ENCODE measurements around the gene HBZ. TPM values are rescaled to one million over a fixed set of nuclear protein-coding genes. Genes with fewer than 3 reads are reported as not detected.
"Not testable (repeated sequence)": the region's sequence is repeated elsewhere in the genome, so short reads cannot be mapped to it uniquely, and the experiment has no call there.

The HBZ gene
- total and polyA plus RNA-seq, 9 donors = 0.93 to 16.3 (median 7.2) TPM

- no peaks in the 10 kb centered on the region for H3K27me3 ChIP-seq (ENCODE audit: control insufficient read depth, insufficient read depth, low read length)
- no peaks in the 10 kb centered on the region for H3K4me1 ChIP-seq (ENCODE audit: control insufficient read depth, insufficient read depth, low read length)
- no peak for DNase-seq
- no peak overlapping the region for H3K27ac ChIP-seq (ENCODE audit: low read length)
- 100% methylated on average over 2 of the region's 8 CpGs for WGBS (ENCODE audit: insufficient coverage)
- H3K36me3 ChIP-seq (ENCODE audit: control insufficient read depth, insufficient read depth, low read length) = peaks cover 65% of the 10 kb centered on the region
- no peak overlapping the region for H3K4me3 ChIP-seq (ENCODE audit: low read length)
- no peaks in the 10 kb centered on the region for H3K9me3 ChIP-seq (replicated peaks; ENCODE audit: control insufficient read depth, low read depth, low read length)
Measured at GRCh38 chr16:187330-187729, 34.9 kb downstream of the HBZ start.

GRCh38 chr16:188674-189073, 36.2 kb downstream of the HBZ start:
- Histone ChIP-seq H3K4me3 (ENCODE audit: low read length) (no peak overlapping the region), H3K27me3 (ENCODE audit: control insufficient read depth, insufficient read depth, low read length) (no peaks in the 10 kb centered on the region), H3K4me1 (ENCODE audit: control insufficient read depth, insufficient read depth, low read length) (no peaks in the 10 kb centered on the region), H3K27ac (ENCODE audit: low read length) (no peak overlapping the region), H3K36me3 (ENCODE audit: control insufficient read depth, insufficient read depth, low read length) (peaks cover 77% of the 10 kb centered on the region), H3K9me3 (replicated peaks; ENCODE audit: control insufficient read depth, low read depth, low read length) (no peaks in the 10 kb centered on the region)
- 82% methylated on average over 5 of the region's 8 CpGs for WGBS (ENCODE audit: insufficient coverage)
- no peak for DNase-seq

GRCh38 chr16:189604-190186, 37.3 kb downstream of the HBZ start:
- 95% methylated on average over 34 of the region's 34 CpGs for WGBS (ENCODE audit: insufficient coverage)
- Histone ChIP-seq H3K36me3 (ENCODE audit: control insufficient read depth, insufficient read depth, low read length) (peaks cover 81% of the 10 kb centered on the region), H3K9me3 (replicated peaks; ENCODE audit: control insufficient read depth, low read depth, low read length) (no peaks in the 10 kb centered on the region)

GRCh38 chr16:191831-192230, 39.4 kb downstream of the HBZ start:
- Histone ChIP-seq H3K4me3 (ENCODE audit: low read length) (no peak overlapping the region), H3K27ac (ENCODE audit: low read length) (no peak overlapping the region), H3K9me3 (replicated peaks; ENCODE audit: control insufficient read depth, low read depth, low read length) (no peaks in the 10 kb centered on the region), H3K27me3 (ENCODE audit: control insufficient read depth, insufficient read depth, low read length) (no peaks in the 10 kb centered on the region), H3K36me3 (ENCODE audit: control insufficient read depth, insufficient read depth, low read length) (peaks cover 84% of the 10 kb centered on the region), H3K4me1 (ENCODE audit: control insufficient read depth, insufficient read depth, low read length) (no peaks in the 10 kb centered on the region)
- WGBS (ENCODE audit: insufficient coverage) = 75% methylated on average over 3 of the region's 4 CpGs
- no peak for DNase-seq

More at GRCh38 chr16:189604-190186, 37.3 kb downstream of the HBZ start:
- no peaks in the 10 kb centered on the region for H3K27me3 ChIP-seq (ENCODE audit: control insufficient read depth, insufficient read depth, low read length)
- no peak overlapping the region for H3K27ac ChIP-seq (ENCODE audit: low read length)
- no peak overlapping the region for H3K4me3 ChIP-seq (ENCODE audit: low read length)
- no peak for DNase-seq
- H3K4me1 ChIP-seq (ENCODE audit: control insufficient read depth, insufficient read depth, low read length) = no peaks in the 10 kb centered on the region

GRCh38 chr16:192686-193085, 40.2 kb downstream of the HBZ start:
- Histone ChIP-seq H3K9me3 (replicated peaks; ENCODE audit: control insufficient read depth, low read depth, low read length) (no peaks in the 10 kb centered on the region), H3K4me1 (ENCODE audit: control insufficient read depth, insufficient read depth, low read length) (no peaks in the 10 kb centered on the region), H3K27ac (ENCODE audit: low read length) (no peak overlapping the region), H3K4me3 (ENCODE audit: low read length) (no peak overlapping the region), H3K36me3 (ENCODE audit: control insufficient read depth, insufficient read depth, low read length) (peaks cover 85% of the 10 kb centered on the region), H3K27me3 (ENCODE audit: control insufficient read depth, insufficient read depth, low read length) (no peaks in the 10 kb centered on the region)
- DNase-seq = no peak
- WGBS (ENCODE audit: insufficient coverage) = 94% methylated on average over 7 of the region's 11 CpGs

GRCh38 chr16:193441-193840, 41.0 kb downstream of the HBZ start:
- Histone ChIP-seq H3K4me1 (ENCODE audit: control insufficient read depth, insufficient read depth, low read length) (no peaks in the 10 kb centered on the region), H3K36me3 (ENCODE audit: control insufficient read depth, insufficient read depth, low read length) (peaks cover 86% of the 10 kb centered on the region), H3K27ac (ENCODE audit: low read length) (no peak overlapping the region), H3K9me3 (replicated peaks; ENCODE audit: control insufficient read depth, low read depth, low read length) (no peaks in the 10 kb centered on the region), H3K4me3 (ENCODE audit: low read length) (no peak overlapping the region), H3K27me3 (ENCODE audit: control insufficient read depth, insufficient read depth, low read length) (no peaks in the 10 kb centered on the region)
- no peak for DNase-seq
- WGBS (ENCODE audit: insufficient coverage) = 94% methylated on average over 8 of the region's 15 CpGs

- DNase-seq = no peak
- Histone ChIP-seq H3K27ac (ENCODE audit: low read length) (no peak overlapping the region), H3K4me1 (ENCODE audit: control insufficient read depth, insufficient read depth, low read length) (no peaks in the 10 kb centered on the region), H3K4me3 (ENCODE audit: low read length) (no peak overlapping the region), H3K36me3 (ENCODE audit: control insufficient read depth, insufficient read depth, low read length) (peaks cover 85% of the 10 kb centered on the region), H3K27me3 (ENCODE audit: control insufficient read depth, insufficient read depth, low read length) (no peaks in the 10 kb centered on the region), H3K9me3 (replicated peaks; ENCODE audit: control insufficient read depth, low read depth, low read length) (no peaks in the 10 kb centered on the region)
- whole genome bisulfite sequencing (ENCODE audit: insufficient coverage) = 83% methylated on average over 1 of the region's 6 CpGs
Measured at GRCh38 chr16:194516-194915, 42.1 kb downstream of the HBZ start.

- Histone ChIP-seq H3K36me3 (ENCODE audit: control insufficient read depth, insufficient read depth, low read length) (peaks cover 67% of the 10 kb centered on the region), H3K9me3 (replicated peaks; ENCODE audit: control insufficient read depth, low read depth, low read length) (no peaks in the 10 kb centered on the region), H3K4me1 (ENCODE audit: control insufficient read depth, insufficient read depth, low read length) (no peaks in the 10 kb centered on the region), H3K27ac (ENCODE audit: low read length) (no peak overlapping the region), H3K27me3 (ENCODE audit: control insufficient read depth, insufficient read depth, low read length) (no peaks in the 10 kb centered on the region), H3K4me3 (ENCODE audit: low read length) (no peak overlapping the region)
- DNase-seq = no peak
- WGBS (ENCODE audit: insufficient coverage) = 100% methylated on average over 3 of the region's 5 CpGs
Measured at GRCh38 chr16:200388-200787, 47.9 kb downstream of the HBZ start.

- WGBS (ENCODE audit: insufficient coverage) = 90% methylated on average over 2 of the region's 4 CpGs
- Histone ChIP-seq H3K36me3 (ENCODE audit: control insufficient read depth, insufficient read depth, low read length) (peaks cover 69% of the 10 kb centered on the region), H3K4me1 (ENCODE audit: control insufficient read depth, insufficient read depth, low read length) (no peaks in the 10 kb centered on the region), H3K27me3 (ENCODE audit: control insufficient read depth, insufficient read depth, low read length) (no peaks in the 10 kb centered on the region), H3K9me3 (replicated peaks; ENCODE audit: control insufficient read depth, low read depth, low read length) (no peaks in the 10 kb centered on the region), H3K4me3 (ENCODE audit: low read length) (no peak overlapping the region), H3K27ac (ENCODE audit: low read length) (no peak overlapping the region)
- DNase-seq = no peak
Measured at GRCh38 chr16:203246-203645, 50.8 kb downstream of the HBZ start.

GRCh38 chr16:204046-204445, 51.6 kb downstream of the HBZ start:
- 93% methylated on average over 3 of the region's 9 CpGs for WGBS (ENCODE audit: insufficient coverage)
- H3K4me1 ChIP-seq (ENCODE audit: control insufficient read depth, insufficient read depth, low read length); H3K27me3 ChIP-seq (ENCODE audit: control insufficient read depth, insufficient read depth, low read length); H3K27ac ChIP-seq (ENCODE audit: low read length); H3K9me3 ChIP-seq (replicated peaks; ENCODE audit: control insufficient read depth, low read depth, low read length); H3K4me3 ChIP-seq (ENCODE audit: low read length); DNase-seq: not testable (repeated sequence)
- peaks cover 69% of the 10 kb centered on the region for H3K36me3 ChIP-seq (ENCODE audit: control insufficient read depth, insufficient read depth, low read length)

Data from muscle of leg (tissue), 11 donors.